K562 (cell line): ENCODE data around the gene AP1B1.

Experiments used
- AFF4 ChIP-seq: sonication (generic); formaldehyde crosslinking; IDR thresholded peaks from 2 replicates; pipeline ENCODE4 v1.8.0; 2023; ENCODE audit warnings: mild to moderate bottlenecking, missing genetic modification reagents
- EZH2 ChIP-seq: IDR thresholded peaks from 2 replicates; pipeline ENCODE4 v1.6.1; 2012; ENCODE audit warnings: low read depth, mild to moderate bottlenecking, inconsistent platforms, low read length, borderline replicate concordance
- HCFC1 ChIP-seq: IDR thresholded peaks from 2 replicates; pipeline ENCODE4 v1.6.1; 2012; ENCODE audit warnings: low read depth, low read length, improper control_type of control experiment
- JUN ChIP-seq, 2 experiments: sonication (generic) in 1 of 2; formaldehyde crosslinking in 1 of 2; IDR thresholded peaks; 2 replicates each; pipeline versions ENCODE4 v1.6.1 to v1.8.0; 2012 to 2022; ENCODE audit warnings: borderline replicate concordance in 2 of 2, mild to moderate bottlenecking in 2 of 2, improper control_type of control experiment in 1 of 2, low read depth in 1 of 2, low read length in 1 of 2, missing genetic modification reagents in 1 of 2
- KDM1A ChIP-seq, 2 experiments: fragments of 450-650 bp; IDR thresholded peaks; 2 replicates each; pipeline ENCODE4 v1.6.1; 2016; ENCODE audit warnings: mild to moderate bottlenecking in 2 of 2
- PHB2 ChIP-seq: fragments of 450-650 bp; IDR thresholded peaks from 2 replicates; pipeline ENCODE4 v1.6.1; 2017; ENCODE audit warnings: low read depth
- POLR2AphosphoS5 ChIP-seq: IDR thresholded peaks from 2 replicates; pipeline ENCODE4 v1.6.1; 2011; ENCODE audit warnings: mild to moderate bottlenecking, low read depth, low read length, moderate library complexity; ENCODE audit not compliant: control insufficient read depth, insufficient read depth
- TSHZ1 ChIP-seq: fragments of 250-450 bp; sonication (Bioruptor Pico); IDR thresholded peaks from 2 replicates; pipeline ENCODE4 v1.4.0; 2020; ENCODE audit warnings: mild to moderate bottlenecking, moderate library complexity
- ZBTB33 ChIP-seq: sonication (generic); formaldehyde crosslinking; IDR thresholded peaks from 2 replicates; pipeline ENCODE4 v1.8.1; 2023; ENCODE audit warnings: mild to moderate bottlenecking, missing genetic modification reagents
- ZNF561 ChIP-seq: fragments of 450-650 bp; formaldehyde crosslinking; conservative IDR thresholded peaks from 2 replicates; pipeline ENCODE4 v1.4.0; 2020; ENCODE audit warnings: mild to moderate bottlenecking, moderate library complexity

GRCh38 chr22:29346659-29347058, 41.7 kb downstream of the AP1B1 start:
- TF ChIP-seq ZBTB33 (CRISPR knock-in tag): no peak
- TF ChIP-seq ZNF561 (CRISPR knock-in tag): no peak
- no peak for TF ChIP-seq POLR2AphosphoS5
- no peak for TF ChIP-seq EZH2
- TF ChIP-seq JUN (IDR thresholded peaks at IDR 0.05; ENCODE audit: borderline replicate concordance, low read depth, low read length): no peak
- TF ChIP-seq JUN (CRISPR knock-in tag; IDR thresholded peaks at IDR 0.05; ENCODE audit: borderline replicate concordance): no peak
- no peak for TF ChIP-seq AFF4 (CRISPR knock-in tag)
- no peak for TF ChIP-seq PHB2
- no peak for TF ChIP-seq HCFC1
- no peak for TF ChIP-seq TSHZ1 (CRISPR knock-in tag)
- TF ChIP-seq KDM1A (IDR thresholded peaks at IDR 0.05): no peak
